ENCODE data around the gene RHOD. TPM values are rescaled to one million over a fixed set of nuclear protein-coding genes. Genes with fewer than 3 reads are reported as not detected.

The RHOD gene
- polyA plus RNA-seq, 1 of the 3 experiments (the other 2 are of a cell fraction) = not detected

GRCh38 chr11:67120881-67121710, 64.4 kb downstream of the RHOD start (continued):
- TF ChIP-seq CTCF (IDR thresholded peaks at IDR 0.05) = no peak
- peak; percentile 12; the same call in 1 of the 2 replicates for TF ChIP-seq NFIC (IDR thresholded peaks at IDR 0.05; ENCODE audit: borderline replicate concordance)
- TF ChIP-seq CHD2 (IDR thresholded peaks at IDR 0.05; ENCODE audit: low read length, partially characterized antibody) = no peak
- TF ChIP-seq, protein P1, sequence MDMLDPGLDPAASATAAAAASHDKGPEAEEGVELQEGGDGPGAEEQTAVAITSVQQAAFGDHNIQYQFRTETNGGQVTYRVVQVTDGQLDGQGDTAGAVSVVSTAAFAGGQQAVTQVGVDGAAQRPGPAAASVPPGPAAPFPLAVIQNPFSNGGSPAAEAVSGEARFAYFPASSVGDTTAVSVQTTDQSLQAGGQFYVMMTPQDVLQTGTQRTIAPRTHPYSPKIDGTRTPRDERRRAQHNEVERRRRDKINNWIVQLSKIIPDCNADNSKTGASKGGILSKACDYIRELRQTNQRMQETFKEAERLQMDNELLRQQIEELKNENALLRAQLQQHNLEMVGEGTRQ (IDR thresholded peaks at IDR 0.05; ENCODE audit: borderline replicate concordance, low read depth, low read length) = no peak
- 0 out of 2 replicates have a peak, but pooled peaks have one; percentile 13 for TF ChIP-seq TAF1 (IDR thresholded peaks at IDR 0.05; ENCODE audit: borderline replicate concordance, low read depth, low read length)
- peak; percentile 17; the same call in 1 of the 2 replicates for TF ChIP-seq MXI1 (IDR thresholded peaks at IDR 0.05; ENCODE audit: low read depth, low read length)
- TF ChIP-seq, protein P2, sequence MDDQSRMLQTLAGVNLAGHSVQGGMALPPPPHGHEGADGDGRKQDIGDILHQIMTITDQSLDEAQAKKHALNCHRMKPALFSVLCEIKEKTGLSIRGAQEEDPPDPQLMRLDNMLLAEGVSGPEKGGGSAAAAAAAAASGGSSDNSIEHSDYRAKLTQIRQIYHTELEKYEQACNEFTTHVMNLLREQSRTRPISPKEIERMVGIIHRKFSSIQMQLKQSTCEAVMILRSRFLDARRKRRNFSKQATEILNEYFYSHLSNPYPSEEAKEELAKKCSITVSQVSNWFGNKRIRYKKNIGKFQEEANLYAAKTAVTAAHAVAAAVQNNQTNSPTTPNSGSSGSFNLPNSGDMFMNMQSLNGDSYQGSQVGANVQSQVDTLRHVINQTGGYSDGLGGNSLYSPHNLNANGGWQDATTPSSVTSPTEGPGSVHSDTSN (IDR thresholded peaks at IDR 0.05) = no peak

Other genes starting within 250 kb of the RHOD start
- 25.0 and 25.4 TPM in 2 replicates for gene RCE1, start 213.4 kb upstream of the RHOD start, polyA plus RNA-seq (2012; rRNA removed)
- 15.9 and 25.4 TPM in 2 replicates for gene LRFN4, start 199.8 kb upstream of the RHOD start, polyA plus RNA-seq (2012; rRNA removed)
- 9.7 and 11.8 TPM in 2 replicates for gene PC, start 98.5 kb upstream of the RHOD start, polyA plus RNA-seq (2012; rRNA removed)
- gene C11orf86, start 81.5 kb upstream of the RHOD start, polyA plus RNA-seq (2012; rRNA removed) = 0.06 and 0.08 TPM in 2 replicates
- gene SYT12, start 33.7 kb upstream of the RHOD start, polyA plus RNA-seq (2012; rRNA removed) = 0.52 and 0.61 TPM in 2 replicates
- 28.4 and 30.8 TPM in 2 replicates for gene KDM2A, start 62.4 kb downstream of the RHOD start, polyA plus RNA-seq (2012; rRNA removed)
- gene GRK2, start 209.6 kb downstream of the RHOD start, polyA plus RNA-seq (2012; rRNA removed) = 44.6 and 48.5 TPM in 2 replicates
- 50.2 and 51.4 TPM in 2 replicates for gene ANKRD13D, start 232.5 kb downstream of the RHOD start, polyA plus RNA-seq (2012; rRNA removed)
- gene SSH3, start 246.7 kb downstream of the RHOD start, polyA plus RNA-seq (2012; rRNA removed) = 13.5 and 17.1 TPM in 2 replicates

Measured in SK-N-SH (cell line).